NCI-H2196 (cell line): Measurements from ENCODE around the gene CTTNBP2.

ENCODE experiments used
- DNase-seq: peaks from one replicate; lab custom pipeline; 2025; ENCODE audit not compliant: unreplicated experiment; lab: John Stamatoyannopoulos, UW

Gene CTTNBP2

GRCh38 chr7:117824592-117824991 lies 48.6 kb downstream of the CTTNBP2 start:
- DNase-seq: no peak

- no peak for DNase-seq
These were observed 53.7 kb downstream of the CTTNBP2 start for GRCh38 chr7:117819558-117819957.

GRCh38 chr7:117818232-117818631 lies 55.0 kb downstream of the CTTNBP2 start:
- DNase-seq: no peak

GRCh38 chr7:117816727-117817126 lies 56.5 kb downstream of the CTTNBP2 start:
- no peak for DNase-seq

- no peak for DNase-seq
These were observed 61.5 kb downstream of the CTTNBP2 start for GRCh38 chr7:117811696-117812095.

GRCh38 chr7:117810642-117811512 lies 62.4 kb downstream of the CTTNBP2 start:
- DNase-seq: no peak

GRCh38 chr7:117809958-117810357 lies 63.3 kb downstream of the CTTNBP2 start:
- DNase-seq: no peak

- DNase-seq: no peak
These were observed 64.1 kb downstream of the CTTNBP2 start for GRCh38 chr7:117808910-117809705.

GRCh38 chr7:117808341-117808757 lies 64.9 kb downstream of the CTTNBP2 start:
- peak; percentile 12 for DNase-seq

- no peak for DNase-seq
These were observed 65.6 kb downstream of the CTTNBP2 start for GRCh38 chr7:117807676-117808075.

GRCh38 chr7:117806011-117806410 lies 67.2 kb downstream of the CTTNBP2 start:
- DNase-seq: no peak

- DNase-seq: no peak
These were observed 68.0 kb downstream of the CTTNBP2 start for GRCh38 chr7:117805241-117805640.

GRCh38 chr7:117803476-117803875 lies 69.8 kb downstream of the CTTNBP2 start:
- DNase-seq: no peak

- DNase-seq: no peak
These were observed 70.6 kb downstream of the CTTNBP2 start for GRCh38 chr7:117802660-117803059.

- no peak for DNase-seq
These were observed 72.4 kb downstream of the CTTNBP2 start for GRCh38 chr7:117800841-117801240.

- no peak for DNase-seq
These were observed 72.8 kb downstream of the CTTNBP2 start for GRCh38 chr7:117800406-117800805.

- DNase-seq: no peak
These were observed 76.4 kb downstream of the CTTNBP2 start for GRCh38 chr7:117796889-117797288.

GRCh38 chr7:117793976-117794375 lies 79.3 kb downstream of the CTTNBP2 start:
- no peak for DNase-seq

GRCh38 chr7:117793521-117793920 lies 79.7 kb downstream of the CTTNBP2 start:
- no peak for DNase-seq

- DNase-seq: no peak
These were observed 81.1 kb downstream of the CTTNBP2 start for GRCh38 chr7:117791877-117792780.

GRCh38 chr7:117790731-117791130 lies 82.5 kb downstream of the CTTNBP2 start:
- no peak for DNase-seq
